Fibroblast of lung (primary cell): ENCODE results near the gene RALGPS2.

Experiments
- CTCF ChIP-seq, 2 donors: IDR thresholded peaks in 1 of 2; conservative IDR thresholded peaks in 1 of 2; 1 replicate in 1 of 2; 2 replicates in 1 of 2; pipeline ENCODE4 v1.5.1; 2011 to 2012; ENCODE audit warnings: low read length in 2 of 2, control low read depth in 1 of 2, inconsistent platforms in 1 of 2, low read depth in 1 of 2, mild to moderate bottlenecking in 1 of 2
- EZH2 ChIP-seq: IDR thresholded peaks from 2 replicates; pipeline ENCODE4 v1.5.1; 2012; ENCODE audit warnings: low read length, control low read depth, mild to moderate bottlenecking; ENCODE audit errors: missing control alignments

GRCh38 chr1:178776553-178776952 is 51.5 kb downstream of the RALGPS2 start:
- TF ChIP-seq CTCF (conservative IDR thresholded peaks at IDR 0.05 in 1 of 2, IDR thresholded peaks at IDR 0.05 in 1 of 2; ENCODE audit: low read depth in 1 of 2, low read length in 2 of 2) = no peak
- TF ChIP-seq EZH2 = no peak
